RWPE1 (cell line): ENCODE measurements around the gene HSD11B1L.

ENCODE experiments used
- CTCF ChIA-PET: fragments of 350-600 bp; sonication (Branson Sonifier 250); formaldehyde crosslinking; extraction: SDS; loops from one replicate; lab custom pipeline; 2021; lab: Yijun Ruan, JAX
- POLR2A ChIA-PET: fragments of 400-600 bp; formaldehyde crosslinking; extraction: SDS; loops from one replicate; lab custom pipeline; 2020; ENCODE audit warnings: antibody characterized with exemption; ENCODE audit not compliant: low non-redundant PET; lab: Yijun Ruan, JAX
- DNase-seq: peaks from one replicate; pipeline ENCODE4 v3.0.0; 2012; ENCODE audit warnings: low spot score
- H3K27ac ChIP-seq: fragments of 450-650 bp; 2 replicates; pipeline ENCODE4 v1.5.1; 2017
- CTCF ChIP-seq: fragments of 450-650 bp; conservative IDR thresholded peaks from 2 replicates; pipeline ENCODE4 v1.5.1; 2017; ENCODE audit warnings: low read depth, mild to moderate bottlenecking

HSD11B1L gene, protein sequence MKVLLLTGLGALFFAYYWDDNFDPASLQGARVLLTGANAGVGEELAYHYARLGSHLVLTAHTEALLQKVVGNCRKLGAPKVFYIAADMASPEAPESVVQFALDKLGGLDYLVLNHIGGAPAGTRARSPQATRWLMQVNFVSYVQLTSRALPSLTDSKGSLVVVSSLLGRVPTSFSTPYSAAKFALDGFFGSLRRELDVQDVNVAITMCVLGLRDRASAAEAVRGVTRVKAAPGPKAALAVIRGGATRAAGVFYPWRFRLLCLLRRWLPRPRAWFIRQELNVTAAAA

DNA sequence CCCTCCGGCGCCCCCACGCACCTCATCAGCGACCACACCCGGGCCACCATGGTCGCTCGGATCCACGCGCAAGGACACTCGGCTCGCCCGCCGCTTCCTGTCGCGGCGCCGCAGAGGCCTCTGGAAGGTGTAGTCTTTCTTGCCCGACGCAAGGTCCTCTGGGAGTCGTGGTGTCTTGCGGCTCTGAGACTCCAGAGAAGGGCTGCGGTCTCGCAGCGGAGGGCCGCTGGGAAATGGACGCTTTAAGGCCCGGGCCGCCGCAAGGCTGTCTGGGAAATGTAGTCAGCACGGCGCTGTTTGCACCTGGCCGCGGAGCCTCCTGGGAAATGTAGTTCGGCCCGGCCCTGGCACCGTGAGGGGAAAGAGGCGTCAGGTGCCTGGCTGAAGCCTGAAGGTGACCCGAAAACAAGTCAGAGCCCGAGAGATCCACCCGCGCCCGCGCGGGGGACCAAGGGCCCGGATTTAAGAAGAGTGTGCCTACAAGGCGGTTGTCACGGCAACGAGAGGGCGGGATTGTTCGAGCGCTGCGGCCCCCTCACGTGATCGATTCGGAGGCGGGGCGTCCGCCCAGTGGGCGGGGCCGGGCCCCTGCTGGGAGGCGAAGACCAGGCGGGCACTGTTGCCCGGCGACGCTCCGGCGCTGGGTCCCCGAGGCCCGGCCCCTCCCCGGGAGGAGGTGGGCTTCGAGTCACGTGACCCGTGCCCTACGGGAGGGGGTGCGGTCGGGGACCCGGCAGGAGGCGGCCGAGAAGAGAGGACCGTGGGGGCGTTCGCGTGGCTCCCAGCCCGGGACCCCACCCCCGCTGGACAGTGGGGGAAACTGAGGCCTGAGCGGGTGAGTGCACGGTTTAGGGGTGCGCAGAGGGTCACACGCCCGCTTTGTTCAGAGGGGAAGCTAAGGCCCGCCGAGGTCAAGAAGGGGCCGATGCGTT is at the start of gene HSD11B1L, which contains the start of gene MICOS13:
HSD11B1L (plus strand) TSS at position 591 of the 932 bp plus-strand sequence. CDS start 3,806 bp downstream, outside the sequence.
MICOS13 (minus strand) TSS at position 80 of the 932 bp plus-strand sequence; CDS start at position 50, 30 bp downstream.
- CTCF ChIA-PET, result no interaction called here
- TF ChIP-seq CTCF, result no peak
- peak; percentile 90 for DNase-seq

DNA sequence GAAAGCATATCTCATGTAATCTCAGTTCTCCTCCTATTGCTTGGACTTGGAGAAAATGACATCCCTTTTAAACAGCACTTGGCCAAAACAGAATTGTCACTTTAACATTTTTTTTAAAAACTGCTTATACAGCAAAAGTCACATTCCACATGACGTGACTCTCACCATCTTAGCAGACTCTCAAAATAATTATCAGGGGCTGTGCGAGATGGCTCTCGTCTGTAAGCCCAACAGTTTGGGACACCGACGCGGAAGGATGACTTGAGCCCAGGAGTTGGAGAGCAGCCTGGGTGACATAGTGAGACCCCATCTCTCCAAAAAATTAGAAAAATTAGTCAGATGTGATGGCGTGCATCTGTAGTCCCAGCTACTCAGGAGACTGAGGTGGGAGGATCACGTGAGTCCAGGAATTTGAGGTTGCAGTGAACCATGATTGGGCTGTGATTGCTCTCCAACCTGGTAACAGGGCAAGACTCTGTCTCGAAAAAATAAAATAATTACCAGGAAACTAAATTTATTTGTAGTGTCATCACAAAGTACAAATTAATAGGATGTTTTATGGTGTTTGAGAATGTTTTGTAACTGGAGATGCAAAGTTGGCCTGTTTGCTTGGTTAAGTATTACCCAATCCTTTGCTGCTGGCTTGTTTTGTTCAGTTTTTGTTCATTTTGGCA is 49.1 kb upstream of the HSD11B1L start:
- POLR2A ChIA-PET, result no interaction called here
- DNase-seq, result no peak
- CTCF ChIA-PET, result no interaction called here
- no peak overlapping the region for H3K27ac ChIP-seq
- TF ChIP-seq CTCF, result no peak

More for the DNA sequence above, at the start of gene HSD11B1L, which contains the start of gene MICOS13:
- POLR2A ChIA-PET, result no interaction called here
- peak within 1 kb of the TSS; percentile 91 for H3K27ac ChIP-seq

- TF ChIP-seq CTCF, result no peak
- CTCF ChIA-PET, result no interaction called here
- no peak overlapping the region for H3K27ac ChIP-seq
- no peak for DNase-seq
- POLR2A ChIA-PET, result no interaction called here
These were observed 48.6 kb upstream of the HSD11B1L start for GRCh38 chr19:5632241-5632612.

GRCh38 chr19:5632657-5633056 is 48.2 kb upstream of the HSD11B1L start:
- CTCF ChIA-PET, result no interaction called here
- no peak for DNase-seq
- no peak overlapping the region for H3K27ac ChIP-seq
- TF ChIP-seq CTCF, result no peak
- POLR2A ChIA-PET, result no interaction called here

DNA sequence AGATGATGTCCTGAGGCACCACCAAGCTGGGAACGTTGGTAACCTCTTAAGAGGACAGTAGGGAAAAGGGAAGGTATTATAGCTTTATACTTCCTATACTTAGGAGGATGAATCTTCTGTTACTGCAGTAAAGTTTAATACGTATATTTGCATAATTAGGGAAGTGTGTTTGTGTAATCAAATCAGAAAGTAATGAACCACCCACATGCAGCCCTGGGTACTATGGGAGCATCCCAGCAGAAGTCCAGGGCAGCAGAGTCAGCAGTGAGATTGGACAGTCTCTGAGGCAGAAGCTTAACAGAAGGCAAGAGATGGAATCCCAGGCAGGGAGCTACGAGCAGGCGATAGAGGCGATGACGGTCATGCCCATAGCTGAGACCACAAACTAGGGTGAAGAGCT is 45.4 kb upstream of the HSD11B1L start:
- POLR2A ChIA-PET, result no interaction called here
- no peak for DNase-seq
- H3K27ac ChIP-seq, result no peak overlapping the region
- CTCF ChIA-PET, result interaction anchor here (1.0 kb wide), 2 partner anchors 14 to 30 kb away, joined by 3 read pairs; no protein-coding TSS in a partner anchor
- no peak for TF ChIP-seq CTCF

GRCh38 chr19:5637971-5638370 is 42.9 kb upstream of the HSD11B1L start:
- no peak overlapping the region for H3K27ac ChIP-seq
- ChIA-PET POLR2A (no interaction called here), CTCF (interaction anchor here (0.7 kb wide), 1 partner anchor 50 kb away, joined by 4 read pairs; no protein-coding TSS in a partner anchor)
- no peak for DNase-seq
- no peak for TF ChIP-seq CTCF
